ENCODE results near the gene CDC37L1. TPM values are rescaled to one million over a fixed set of nuclear protein-coding genes. Genes with fewer than 3 reads are reported as not detected.

Gene CDC37L1
- total RNA-seq, 1 donor from 2014 or later, result 16.6 TPM

- H3K4me3 Mint-ChIP-seq (ENCODE audit: low read depth), result no peak overlapping the region
- no peaks in the 10 kb centered on the region for H3K27me3 Mint-ChIP-seq
- no peak for DNase-seq (ENCODE audit: low spot score, unreplicated experiment)
- no peak for TF ChIP-seq CTCF (IDR thresholded peaks at IDR 0.05; ENCODE audit: unreplicated experiment)
- no peak overlapping the region for H3K27ac Mint-ChIP-seq
- H3K36me3 Mint-ChIP-seq (ENCODE audit: insufficient read depth), result peaks cover 24% of the 10 kb centered on the region
- H3K4me1 Mint-ChIP-seq (ENCODE audit: low read depth), result peaks cover 8% of the 10 kb centered on the region
- H3K9me3 Mint-ChIP-seq (ENCODE audit: low read depth), result no peaks in the 10 kb centered on the region
Observed at GRCh38 chr9:4700932-4701331, 21.6 kb downstream of the CDC37L1 start.

GRCh38 chr9:4701526-4701925 lies 22.2 kb downstream of the CDC37L1 start:
- TF ChIP-seq CTCF (IDR thresholded peaks at IDR 0.05; ENCODE audit: unreplicated experiment), result no peak
- Mint-ChIP-seq H3K9me3 (ENCODE audit: low read depth) (no peaks in the 10 kb centered on the region), H3K27me3 (no peaks in the 10 kb centered on the region), H3K4me3 (ENCODE audit: low read depth) (no peak overlapping the region), H3K27ac (no peak overlapping the region), H3K36me3 (ENCODE audit: insufficient read depth) (peaks cover 22% of the 10 kb centered on the region), H3K4me1 (ENCODE audit: low read depth) (peaks cover 8% of the 10 kb centered on the region)
- DNase-seq (ENCODE audit: low spot score, unreplicated experiment), result no peak

GRCh38 chr9:4704129-4704528 lies 24.8 kb downstream of the CDC37L1 start:
- H3K27me3 Mint-ChIP-seq, result no peaks in the 10 kb centered on the region
- no peak for TF ChIP-seq CTCF (IDR thresholded peaks at IDR 0.05; ENCODE audit: unreplicated experiment)
- no peak overlapping the region for H3K4me3 Mint-ChIP-seq (ENCODE audit: low read depth)
- DNase-seq (ENCODE audit: low spot score, unreplicated experiment), result no peak
- H3K9me3 Mint-ChIP-seq (ENCODE audit: low read depth), result no peaks in the 10 kb centered on the region
- H3K4me1 Mint-ChIP-seq (ENCODE audit: low read depth), result peaks cover 6% of the 10 kb centered on the region
- H3K27ac Mint-ChIP-seq, result no peak overlapping the region
- peaks cover 25% of the 10 kb centered on the region for H3K36me3 Mint-ChIP-seq (ENCODE audit: insufficient read depth)

GRCh38 chr9:4706021-4706420 lies 26.7 kb downstream of the CDC37L1 start:
- no peak for DNase-seq (ENCODE audit: low spot score, unreplicated experiment)
- TF ChIP-seq CTCF (IDR thresholded peaks at IDR 0.05; ENCODE audit: unreplicated experiment), result no peak
- no peaks in the 10 kb centered on the region for H3K4me1 Mint-ChIP-seq (ENCODE audit: low read depth)
- no peaks in the 10 kb centered on the region for H3K27me3 Mint-ChIP-seq
- H3K27ac Mint-ChIP-seq, result peak overlapping the region; percentile 9
- no peak overlapping the region for H3K4me3 Mint-ChIP-seq (ENCODE audit: low read depth)
- H3K9me3 Mint-ChIP-seq (ENCODE audit: low read depth), result no peaks in the 10 kb centered on the region
- H3K36me3 Mint-ChIP-seq (ENCODE audit: insufficient read depth), result peaks cover 28% of the 10 kb centered on the region

GRCh38 chr9:4706971-4707622 lies 27.7 kb downstream of the CDC37L1 start:
- TF ChIP-seq CTCF (IDR thresholded peaks at IDR 0.05; ENCODE audit: unreplicated experiment), result no peak
- H3K27ac Mint-ChIP-seq, result peak overlapping the region; percentile 37
- no peaks in the 10 kb centered on the region for H3K27me3 Mint-ChIP-seq
- H3K4me1 Mint-ChIP-seq (ENCODE audit: low read depth), result no peaks in the 10 kb centered on the region
- H3K4me3 Mint-ChIP-seq (ENCODE audit: low read depth), result no peak overlapping the region
- no peak for DNase-seq (ENCODE audit: low spot score, unreplicated experiment)
- H3K9me3 Mint-ChIP-seq (ENCODE audit: low read depth), result no peaks in the 10 kb centered on the region
- peaks cover 20% of the 10 kb centered on the region for H3K36me3 Mint-ChIP-seq (ENCODE audit: insufficient read depth)
